IMR-90 (cell line): ENCODE measurements around the gene PET100. TPM values are rescaled to one million over a fixed set of nuclear protein-coding genes. Genes with fewer than 3 reads are reported as not detected.

Experiments
- ATAC-seq: fragments of 200-7000 bp; cut with Tn5 transposase; 2 replicates; pipeline ENCODE4 v1.9.1; 2020; ENCODE audit warnings: low read depth, mild to moderate bottlenecking, moderate library complexity
- BruUV-seq: library from RNA; stranded (reverse); fragments of 400-500 nt; replicated peaks from 2 replicates; lab custom pipeline; 2021; lab: Mats Ljungman, UMichigan
- CTCF ChIA-PET: fragments of 300-600 bp; formaldehyde crosslinking; extraction: SDS; loops from one replicate; lab custom pipeline; 2021; ENCODE audit warnings: antibody characterized with exemption; lab: Yijun Ruan, JAX
- POLR2A ChIA-PET: fragments of 300-600 bp; sonication (Branson Sonifier 250); formaldehyde crosslinking; loops from one replicate; lab custom pipeline; 2022; ENCODE audit warnings: antibody characterized with exemption; ENCODE audit not compliant: unreplicated experiment; lab: Charles Lee
- DNase-seq: peaks from one replicate; pipeline ENCODE4 v3.0.0; 2013
- H2AFZ ChIP-seq: replicated peaks from 2 replicates; pipeline ENCODE3; 2013; ENCODE audit warnings: low read length, mild to moderate bottlenecking; ENCODE audit not compliant: poor library complexity
- H2AK5ac ChIP-seq: 2 replicates; pipeline ENCODE4 v1.6.1; 2013; ENCODE audit warnings: low read depth, low read length, inconsistent platforms
- H2AK9ac ChIP-seq: replicated peaks from 2 replicates; pipeline ENCODE3; 2013; ENCODE audit warnings: mild to moderate bottlenecking, low read depth, low read length, moderate library complexity; ENCODE audit not compliant: poor library complexity
- H2BK120ac ChIP-seq: 2 replicates; pipeline ENCODE4 v1.6.1; 2013; ENCODE audit warnings: low read depth, low read length, inconsistent platforms
- H2BK15ac ChIP-seq: 3 replicates; pipeline ENCODE4 v1.6.1; 2013; ENCODE audit warnings: low read depth, low read length, inconsistent platforms
- H2BK20ac ChIP-seq: 2 replicates; pipeline ENCODE4 v1.6.1; 2013; ENCODE audit warnings: low read depth, mild to moderate bottlenecking, inconsistent platforms, low read length, moderate library complexity
- H2BK5ac ChIP-seq: 2 replicates; pipeline ENCODE4 v1.6.1; 2013; ENCODE audit warnings: mild to moderate bottlenecking, low read depth, low read length, inconsistent platforms; ENCODE audit not compliant: poor library complexity, severe bottlenecking
- H3K14ac ChIP-seq: replicated peaks from 2 replicates; pipeline ENCODE4 v1.6.1; 2013; ENCODE audit warnings: low read depth, low read length, inconsistent platforms
- H3K18ac ChIP-seq: 2 replicates; pipeline ENCODE4 v1.6.1; 2013; ENCODE audit warnings: low read depth, low read length, control low read depth
- H3K23ac ChIP-seq: 2 replicates; pipeline ENCODE4 v1.6.1; 2013; ENCODE audit warnings: low read depth, low read length, inconsistent platforms
- H3K27ac ChIP-seq: 2 replicates; pipeline ENCODE4 v1.5.1; 2013; ENCODE audit warnings: mild to moderate bottlenecking, control low read depth, low read length; ENCODE audit not compliant: insufficient read depth
- H3K27me3 ChIP-seq: 2 replicates; pipeline ENCODE4 v1.6.1; 2013; ENCODE audit warnings: low read length; ENCODE audit not compliant: control insufficient read depth, insufficient read depth
- H3K36me3 ChIP-seq: 2 replicates; pipeline ENCODE4 v1.6.1; 2013; ENCODE audit warnings: low read length, mixed read lengths; ENCODE audit not compliant: control insufficient read depth, insufficient read depth
- H3K4ac ChIP-seq: 2 replicates; pipeline ENCODE4 v1.6.1; 2013; ENCODE audit warnings: low read depth, low read length, inconsistent platforms
- H3K4me1 ChIP-seq: 2 replicates; pipeline ENCODE4 v1.6.1; 2013; ENCODE audit warnings: low read length, mixed read lengths; ENCODE audit not compliant: control insufficient read depth, insufficient read depth
- H3K4me2 ChIP-seq: 2 replicates; pipeline ENCODE4 v1.6.1; 2013; ENCODE audit warnings: low read depth, mild to moderate bottlenecking, control low read depth, low read length, moderate library complexity
- H3K4me3 ChIP-seq: 2 replicates; pipeline ENCODE4 v1.5.1; 2013; ENCODE audit warnings: low read depth, mild to moderate bottlenecking, control low read depth, low read length, moderate library complexity; ENCODE audit not compliant: insufficient read depth
- H3K56ac ChIP-seq: 2 replicates; pipeline ENCODE4 v1.6.1; 2013; ENCODE audit warnings: low read length, inconsistent platforms; ENCODE audit not compliant: insufficient read depth; ENCODE audit errors: extremely low read depth
- H3K79me1 ChIP-seq, 2 experiments: 2 replicates each; pipeline ENCODE4 v1.6.1; 2013; ENCODE audit warnings: low read length in 2 of 2, inconsistent platforms in 1 of 2, low read depth in 1 of 2
- H3K9ac ChIP-seq: 2 replicates; pipeline ENCODE4 v1.6.1; 2013; ENCODE audit warnings: low read depth, low read length, control low read depth
- H3K9me1 ChIP-seq: 2 replicates; pipeline ENCODE4 v1.6.1; 2013; ENCODE audit warnings: low read length, inconsistent platforms; ENCODE audit not compliant: insufficient read depth
- H3K9me3 ChIP-seq: 2 replicates; pipeline ENCODE4 v1.6.1; 2013; ENCODE audit warnings: low read length; ENCODE audit not compliant: control insufficient read depth, insufficient read depth
- H4K20me1 ChIP-seq: 2 replicates; pipeline ENCODE4 v1.6.1; 2013; ENCODE audit warnings: low read length, inconsistent platforms; ENCODE audit not compliant: insufficient read depth
- H4K5ac ChIP-seq: 2 replicates; pipeline ENCODE4 v1.6.1; 2013; ENCODE audit warnings: mild to moderate bottlenecking, low read depth, low read length, control low read depth
- H4K8ac ChIP-seq, 2 experiments: 2 replicates each; pipeline ENCODE4 v1.6.1; 2013; ENCODE audit warnings: low read depth in 2 of 2, low read length in 2 of 2, control low read depth in 1 of 2, inconsistent platforms in 1 of 2
- H4K91ac ChIP-seq: 2 replicates; pipeline ENCODE4 v1.6.1; 2013; ENCODE audit warnings: low read depth, low read length, inconsistent platforms; ENCODE audit not compliant: insufficient read depth
- BHLHE40 ChIP-seq: fragments of 150-350 bp; IDR thresholded peaks from 2 replicates; pipeline ENCODE4 v1.6.1; 2016; ENCODE audit warnings: mild to moderate bottlenecking, low read depth, low read length
- CEBPB ChIP-seq: IDR thresholded peaks from 2 replicates; pipeline ENCODE4 v1.6.1; 2012; ENCODE audit warnings: low read depth, low read length, improper control_type of control experiment
- CHD1 ChIP-seq: IDR thresholded peaks from 2 replicates; pipeline ENCODE4 v1.6.1; 2012; ENCODE audit warnings: low read depth, low read length, improper control_type of control experiment
- CTCF ChIP-seq: conservative IDR thresholded peaks from 2 replicates; pipeline ENCODE4 v1.5.1; 2012; ENCODE audit warnings: mild to moderate bottlenecking, low read depth, low read length, improper control_type of control experiment
- ELK1 ChIP-seq: fragments of 150-350 bp; IDR thresholded peaks from 2 replicates; pipeline ENCODE4 v1.6.1; 2016; ENCODE audit warnings: low read depth, mild to moderate bottlenecking, low read length, moderate library complexity, borderline replicate concordance
- FOS ChIP-seq: fragments of 150-350 bp; IDR thresholded peaks from 2 replicates; pipeline ENCODE4 v1.6.1; 2016; ENCODE audit warnings: low read depth, low read length
- MAFK ChIP-seq: IDR thresholded peaks from 2 replicates; pipeline ENCODE4 v1.6.1; 2012; ENCODE audit warnings: low read depth, low read length, improper control_type of control experiment
- MAZ ChIP-seq: IDR thresholded peaks from 2 replicates; pipeline ENCODE4 v1.6.1; 2012; ENCODE audit warnings: low read depth, mild to moderate bottlenecking, low read length, improper control_type of control experiment, moderate library complexity, borderline replicate concordance
- MXI1 ChIP-seq: IDR thresholded peaks from 2 replicates; pipeline ENCODE4 v1.6.1; 2012; ENCODE audit warnings: low read depth, mild to moderate bottlenecking, low read length, moderate library complexity, borderline replicate concordance
- NFE2L2 ChIP-seq: fragments of 150-350 bp; IDR thresholded peaks from 2 replicates; pipeline ENCODE4 v1.6.1; 2016; ENCODE audit warnings: low read depth, mild to moderate bottlenecking, low read length
- RAD21 ChIP-seq: IDR thresholded peaks from 2 replicates; pipeline ENCODE4 v1.6.1; 2012; ENCODE audit warnings: low read length, improper control_type of control experiment
- RCOR1 ChIP-seq: IDR thresholded peaks from 2 replicates; pipeline ENCODE4 v1.6.1; 2012; ENCODE audit warnings: mild to moderate bottlenecking, low read length, improper control_type of control experiment; ENCODE audit not compliant: insufficient replicate concordance
- SMC3 ChIP-seq: fragments of 150-350 bp; IDR thresholded peaks from 2 replicates; pipeline ENCODE4 v1.6.1; 2016; ENCODE audit warnings: low read depth, mild to moderate bottlenecking, antibody characterized with exemption, low read length, moderate library complexity
- WGBS, 2 experiments: methylation state at CpG; one replicate each; pipeline versions ENCODE4 v1.1.5 to v1.1.7; 2013; ENCODE audit warnings: missing lambda C conversion rate in 2 of 2; ENCODE audit not compliant: insufficient read length in 1 of 2; ENCODE audit errors: extremely low coverage in 2 of 2; 5-methylcytosine and 5-hydroxymethylcytosine counted together
- dilution Hi-C: fragments of 300-500 bp; cut with HindIII; formaldehyde crosslinking; loops from one replicate; pipeline ENCODE4 v1.14.3; 2018; ENCODE audit warnings: low sequenced_read_pairs; ENCODE audit not compliant: unreplicated experiment
- in situ Hi-C: fragments of 300-500 bp; cut with MboI; formaldehyde crosslinking; loops from 3 replicates; pipeline ENCODE4 v1.14.3; 2019; ENCODE audit warnings: low sequenced_read_pairs, inconsistent platforms, mixed read lengths
- intact Hi-C: fragments of 100-400 bp; cut with micrococcal nuclease; formaldehyde crosslinking; loops from 2 replicates; pipeline ENCODE4 v1.10.0; 2022
- polyA plus RNA-seq, 3 experiments: library from polyadenylated mRNA; depleted of rRNA; stranded (reverse); fragments of >200 nt; gene quantifications; 2 replicates each; pipeline ENCODE4 v1.2.3, GENCODE V29; 2012; ENCODE audit warnings: low replicate concordance in 1 of 3
- total RNA-seq: library from RNA; depleted of rRNA; stranded (reverse); fragments of >200 nt; gene quantifications from 2 replicates; pipeline ENCODE4 v1.2.3, GENCODE V29; 2012
- TF ChIP-seq, protein P1 (sequence below): fragments of 150-350 bp; IDR thresholded peaks from 2 replicates; pipeline ENCODE4 v1.6.1; 2017; ENCODE audit warnings: mild to moderate bottlenecking, antibody characterized with exemption, low read length, low read depth

Gene PET100
- total and polyA plus RNA-seq, 2 of the 4 experiments (the other 2 are of a cell fraction) = 1.4 to 31.4 TPM

DNA sequence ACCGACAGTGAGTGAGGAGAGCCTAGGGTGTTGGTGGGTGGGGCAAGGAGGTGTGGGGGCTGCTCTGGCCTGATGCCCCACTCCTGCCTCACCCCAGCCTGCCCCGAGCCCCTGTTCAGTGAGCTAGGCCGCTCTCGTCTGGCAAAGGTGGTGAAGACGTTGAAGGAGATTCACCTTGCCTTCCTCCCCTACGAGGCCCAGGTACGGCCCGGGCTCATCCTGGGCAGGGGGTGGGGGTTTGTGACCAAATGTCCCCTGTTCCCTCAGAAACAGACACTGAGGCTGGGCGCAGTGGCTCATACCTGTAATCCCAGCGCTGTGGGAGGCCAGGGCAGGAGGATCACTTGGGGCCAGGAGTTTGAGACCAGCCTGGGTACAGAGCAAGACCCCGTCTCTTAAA is 11.2 kb downstream of the PET100 start:
- Histone ChIP-seq H2AK5ac (no peak overlapping the region), H4K20me1 (peaks cover 5% of the 10 kb centered on the region; the same call in 1 of the 2 replicates), H4K5ac (no peak overlapping the region), H3K27me3 (peaks cover 11% of the 10 kb centered on the region; the same call in 1 of the 2 replicates), H2BK20ac (no peak overlapping the region), H3K23ac (no peak overlapping the region), H3K4me1 (no peaks in the 10 kb centered on the region), H3K56ac (no peak overlapping the region), H4K8ac (no peak overlapping the region), H3K9ac (no peak overlapping the region), H3K9me1 (peaks cover 12% of the 10 kb centered on the region), H3K4me2 (no peak overlapping the region), H3K27ac (no peak overlapping the region), H2BK5ac (no peak overlapping the region), H2AFZ (no peak overlapping the region), H2BK15ac (no peak overlapping the region), H3K9me3 (no peaks in the 10 kb centered on the region), H4K91ac (no peak overlapping the region), H3K79me1 (no peaks in the 10 kb centered on the region), H2BK120ac (no peak overlapping the region), H3K4ac (no peak overlapping the region), H3K36me3 (no peaks in the 10 kb centered on the region), H2AK9ac (no peak overlapping the region), H3K18ac (no peak overlapping the region), H3K14ac (no peak overlapping the region), H3K4me3 (no peak overlapping the region)
- ChIA-PET POLR2A (no interaction called here), CTCF (no interaction called here)
- no peak for TF ChIP-seq NFE2L2
- TF ChIP-seq RCOR1 = no peak
- TF ChIP-seq CTCF = no peak
- TF ChIP-seq MXI1 = no peak
- no peak for TF ChIP-seq ELK1
- TF ChIP-seq MAFK = no peak
- no peak for TF ChIP-seq CHD1
- TF ChIP-seq BHLHE40 = no peak
- TF ChIP-seq CEBPB = no peak
- no peak for TF ChIP-seq FOS
- TF ChIP-seq RAD21 = no peak
- TF ChIP-seq, protein P1, sequence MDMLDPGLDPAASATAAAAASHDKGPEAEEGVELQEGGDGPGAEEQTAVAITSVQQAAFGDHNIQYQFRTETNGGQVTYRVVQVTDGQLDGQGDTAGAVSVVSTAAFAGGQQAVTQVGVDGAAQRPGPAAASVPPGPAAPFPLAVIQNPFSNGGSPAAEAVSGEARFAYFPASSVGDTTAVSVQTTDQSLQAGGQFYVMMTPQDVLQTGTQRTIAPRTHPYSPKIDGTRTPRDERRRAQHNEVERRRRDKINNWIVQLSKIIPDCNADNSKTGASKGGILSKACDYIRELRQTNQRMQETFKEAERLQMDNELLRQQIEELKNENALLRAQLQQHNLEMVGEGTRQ = no peak
- TF ChIP-seq SMC3 = no peak
- TF ChIP-seq MAZ = no peak
- intact Hi-C loops (no loop called here), in situ Hi-C loops (no loop called here), dilution Hi-C loops (no loop called here)
- 83% methylated on average over 2 of the region's 11 CpGs; no CpG with 5 or more reads in 1 of the 2 experiments for WGBS, 2 experiments
- BruUV-seq = no TSS peak
- ATAC-seq (no peak), DNase-seq (no peak)
